Rectal smooth muscle tissue (tissue), 1 donor: ENCODE measurements around the gene BICDL1.

Source experiments
- H3K27ac ChIP-seq: one replicate; pipeline ENCODE4 v1.7.0; 2013; ENCODE audit warnings: low read depth, low read length, inconsistent platforms
- H3K27me3 ChIP-seq: one replicate; pipeline ENCODE4 v1.7.0; 2013; ENCODE audit warnings: low read length; ENCODE audit not compliant: control insufficient read depth, insufficient read depth
- H3K36me3 ChIP-seq: one replicate; pipeline ENCODE4 v1.7.0; 2013; ENCODE audit warnings: low read length; ENCODE audit not compliant: control insufficient read depth, insufficient read depth
- H3K4me1 ChIP-seq: one replicate; pipeline ENCODE4 v1.7.0; 2013; ENCODE audit warnings: low read length; ENCODE audit not compliant: control insufficient read depth, insufficient read depth
- H3K4me3 ChIP-seq: one replicate; pipeline ENCODE4 v1.7.0; 2013; ENCODE audit warnings: low read length
- H3K9ac ChIP-seq: one replicate; pipeline ENCODE4 v1.7.0; 2013; ENCODE audit warnings: low read length

BICDL1 gene

GRCh38 chr12:120118321-120119061 is 129.5 kb downstream of the BICDL1 start:
- no peak overlapping the region for H3K27ac ChIP-seq
- no peaks in the 10 kb centered on the region for H3K36me3 ChIP-seq
- H3K27me3 ChIP-seq = no peaks in the 10 kb centered on the region
- H3K9ac ChIP-seq = no peak overlapping the region
- H3K4me3 ChIP-seq = peak overlapping the region; percentile 82
- H3K4me1 ChIP-seq = peaks cover 27% of the 10 kb centered on the region

GRCh38 chr12:120119271-120119973 is 130.4 kb downstream of the BICDL1 start:
- no peak overlapping the region for H3K4me3 ChIP-seq
- H3K27me3 ChIP-seq = no peaks in the 10 kb centered on the region
- no peaks in the 10 kb centered on the region for H3K36me3 ChIP-seq
- H3K4me1 ChIP-seq = peaks cover 27% of the 10 kb centered on the region
- no peak overlapping the region for H3K27ac ChIP-seq
- no peak overlapping the region for H3K9ac ChIP-seq

GRCh38 chr12:120121343-120121742 is 132.3 kb downstream of the BICDL1 start:
- Histone ChIP-seq H3K9ac (no peak overlapping the region), H3K4me1 (peaks cover 17% of the 10 kb centered on the region)

GRCh38 chr12:120121766-120122293 is 132.8 kb downstream of the BICDL1 start:
- Histone ChIP-seq H3K27ac (no peak overlapping the region), H3K4me1 (peaks cover 17% of the 10 kb centered on the region), H3K4me3 (no peak overlapping the region), H3K9ac (no peak overlapping the region), H3K27me3 (no peaks in the 10 kb centered on the region), H3K36me3 (peaks cover 2% of the 10 kb centered on the region)

More at GRCh38 chr12:120121343-120121742, 132.3 kb downstream of the BICDL1 start:
- Histone ChIP-seq H3K27me3 (no peaks in the 10 kb centered on the region), H3K4me3 (no peak overlapping the region), H3K36me3 (no peaks in the 10 kb centered on the region), H3K27ac (no peak overlapping the region)

GRCh38 chr12:120125029-120125428 is 136.0 kb downstream of the BICDL1 start:
- Histone ChIP-seq H3K9ac (no peak overlapping the region), H3K27ac (no peak overlapping the region), H3K27me3 (no peaks in the 10 kb centered on the region), H3K36me3 (peaks cover 26% of the 10 kb centered on the region), H3K4me1 (no peaks in the 10 kb centered on the region), H3K4me3 (no peak overlapping the region)

GRCh38 chr12:120125792-120126634 is 137.0 kb downstream of the BICDL1 start:
- H3K9ac ChIP-seq = no peak overlapping the region
- H3K27ac ChIP-seq = no peak overlapping the region
- no peaks in the 10 kb centered on the region for H3K4me1 ChIP-seq
- H3K36me3 ChIP-seq = peaks cover 36% of the 10 kb centered on the region
- H3K4me3 ChIP-seq = no peak overlapping the region
- no peaks in the 10 kb centered on the region for H3K27me3 ChIP-seq

GRCh38 chr12:120126635-120127005 is 137.6 kb downstream of the BICDL1 start:
- no peaks in the 10 kb centered on the region for H3K27me3 ChIP-seq
- H3K36me3 ChIP-seq = peaks cover 41% of the 10 kb centered on the region
- no peak overlapping the region for H3K9ac ChIP-seq
- no peak overlapping the region for H3K4me3 ChIP-seq
- no peaks in the 10 kb centered on the region for H3K4me1 ChIP-seq
- no peak overlapping the region for H3K27ac ChIP-seq

- Histone ChIP-seq H3K9ac (no peak overlapping the region), H3K4me3 (no peak overlapping the region), H3K27me3 (no peaks in the 10 kb centered on the region), H3K36me3 (peaks cover 72% of the 10 kb centered on the region), H3K4me1 (no peaks in the 10 kb centered on the region), H3K27ac (no peak overlapping the region)
Observed at GRCh38 chr12:120130011-120130410, 141.0 kb downstream of the BICDL1 start.

GRCh38 chr12:120131116-120131515 is 142.1 kb downstream of the BICDL1 start:
- Histone ChIP-seq H3K27ac (no peak overlapping the region), H3K4me1 (no peaks in the 10 kb centered on the region), H3K36me3 (peaks cover 75% of the 10 kb centered on the region), H3K9ac (no peak overlapping the region), H3K27me3 (no peaks in the 10 kb centered on the region), H3K4me3 (no peak overlapping the region)

GRCh38 chr12:120132054-120132836 is 143.2 kb downstream of the BICDL1 start:
- Histone ChIP-seq H3K27ac (no peak overlapping the region), H3K36me3 (peaks cover 82% of the 10 kb centered on the region), H3K4me3 (no peak overlapping the region), H3K9ac (no peak overlapping the region), H3K4me1 (no peaks in the 10 kb centered on the region), H3K27me3 (no peaks in the 10 kb centered on the region)

- no peak overlapping the region for H3K27ac ChIP-seq
- H3K27me3 ChIP-seq = no peaks in the 10 kb centered on the region
- H3K9ac ChIP-seq = no peak overlapping the region
- no peaks in the 10 kb centered on the region for H3K4me1 ChIP-seq
- peaks cover 82% of the 10 kb centered on the region for H3K36me3 ChIP-seq
- no peak overlapping the region for H3K4me3 ChIP-seq
Observed at GRCh38 chr12:120132863-120133385, 143.9 kb downstream of the BICDL1 start.
